Stomach (tissue), 9 donors: ENCODE data around the gene DHCR7. TPM values are rescaled to one million over a fixed set of nuclear protein-coding genes. Genes with fewer than 3 reads are reported as not detected.

Experiments used
- DNase-seq, 2 donors: peaks; one replicate each; pipeline versions ENCODE4 v3.0.0 to v3.0.0-alpha.2; 2013 to 2019
- H3K27ac ChIP-seq, 5 donors: fragments of 200-600 bp in 4 of 5; sonication (generic) in 4 of 5; one replicate each; pipeline ENCODE4 v1.5.1; 2013 to 2019; ENCODE audit warnings: mild to moderate bottlenecking in 1 of 5, moderate library complexity in 1 of 5
- H3K27me3 ChIP-seq, 3 donors: fragments of 200-600 bp; sonication (generic); one replicate each; pipeline ENCODE4 v1.5.1; 2017 to 2019; ENCODE audit warnings: mixed run types in 1 of 3
- H3K36me3 ChIP-seq, 4 donors: fragments of 200-600 bp; sonication (generic); 1 replicate in 3 of 4; 2 replicates in 1 of 4; pipeline ENCODE4 v1.5.1; 2016 to 2019
- H3K4me1 ChIP-seq, 4 donors: fragments of 200-600 bp; sonication (generic); one replicate each; pipeline ENCODE4 v1.5.1; 2016 to 2019
- H3K4me3 ChIP-seq, 4 donors: fragments of 200-600 bp; sonication (generic) in 3 of 4; one replicate each; pipeline ENCODE4 v1.5.1; 2016 to 2019; ENCODE audit warnings: mild to moderate bottlenecking in 1 of 4
- H3K9me3 ChIP-seq, 4 donors: fragments of 200-600 bp; sonication (generic); one replicate each; pipeline ENCODE4 v1.5.1; 2016 to 2019
- CTCF ChIP-seq, 7 experiments: fragments of 450-650 bp in 4 of 7; fragments of 200-600 bp in 3 of 7; sonication (generic) in 3 of 7; IDR thresholded peaks; one replicate each; pipeline ENCODE4 v1.5.1; 2016 to 2019; ENCODE audit warnings: antibody characterized with exemption in 7 of 7, control low read depth in 2 of 7, mild to moderate bottlenecking in 1 of 7
- EP300 ChIP-seq: sonication (generic); formaldehyde crosslinking; IDR thresholded peaks from one replicate; pipeline ENCODE4 v1.6.1; 2017; ENCODE audit warnings: antibody characterized with exemption
- POLR2A ChIP-seq, 4 donors: fragments of 450-650 bp; IDR thresholded peaks; one replicate each; pipeline ENCODE4 v1.6.1; 2016; ENCODE audit warnings: antibody characterized with exemption in 4 of 4, control low read depth in 2 of 4, mild to moderate bottlenecking in 1 of 4, moderate library complexity in 1 of 4
- POLR2AphosphoS5 ChIP-seq, 3 donors: sonication (generic); formaldehyde crosslinking; IDR thresholded peaks; one replicate each; pipeline ENCODE4 v1.6.1; 2016; ENCODE audit warnings: antibody characterized with exemption in 3 of 3
- WGBS, 5 donors: extraction: QIAGEN DNeasy Blood & Tissue Kit in 3 of 5; methylation state at CpG; one replicate each; pipeline versions ENCODE4 v1.1.5 to v1.1.7; 2013 to 2018; 5-methylcytosine and 5-hydroxymethylcytosine counted together
- intact Hi-C: fragments of 100-400 bp; cut with DNase I; formaldehyde crosslinking; loops from one replicate; pipeline ENCODE4 v1.15.1; 2023; ENCODE audit warnings: low total_unique reads
- polyA plus RNA-seq, 3 donors: library from polyadenylated mRNA; stranded (reverse); fragments of 200-250 nt; gene quantifications; one replicate each; pipeline ENCODE4 v1.2.3, GENCODE V29; 2013
- total RNA-seq, 5 donors: library from RNA; depleted of rRNA; stranded (reverse); fragments of >200 nt; gene quantifications; one replicate each; pipeline versions ENCODE4 v1.1.0 to v1.2.3, GENCODE V29; 2014 to 2016
- donor health status: healthy with polysubstance abuse.
- donor health status: Bipolar disorder and iron deficiency.
- donor health status: healthy.

The DHCR7 gene
- total and polyA plus RNA-seq, 8 donors, result 3.5 to 58.8 (median 15.1) TPM

- intact Hi-C loops, result no loop called here
- H3K36me3 ChIP-seq, result peaks cover 9 to 38% (median 28%) of the 10 kb centered on the region in 4 donors
- H3K9me3 ChIP-seq, result no peaks in the 10 kb centered on the region
- peak in 1 of 2 donors; percentile 41 for DNase-seq
- H3K4me1 ChIP-seq, result peaks cover 17 to 48% (median 41%) of the 10 kb centered on the region in 4 donors
- H3K27me3 ChIP-seq, result no peaks in the 10 kb centered on the region
- H3K27ac ChIP-seq, result peak overlapping the region; percentile 80 to 87 (median 84)
- WGBS, 5 donors, result 33 to 49% (median 34%) methylated on average over 9 of the region's 9 CpGs
- H3K4me3 ChIP-seq, result peak overlapping the region; percentile 68 to 74 (median 74)
- TF ChIP-seq POLR2AphosphoS5 (IDR thresholded peaks at IDR 0.05) (no peak), EP300 (no peak), CTCF (IDR thresholded peaks at IDR 0.05) (no peak), POLR2A (IDR thresholded peaks at IDR 0.05) (no peak)
These were observed 1.1 kb downstream of the DHCR7 start for GRCh38 chr11:71446942-71447688.

DNA sequence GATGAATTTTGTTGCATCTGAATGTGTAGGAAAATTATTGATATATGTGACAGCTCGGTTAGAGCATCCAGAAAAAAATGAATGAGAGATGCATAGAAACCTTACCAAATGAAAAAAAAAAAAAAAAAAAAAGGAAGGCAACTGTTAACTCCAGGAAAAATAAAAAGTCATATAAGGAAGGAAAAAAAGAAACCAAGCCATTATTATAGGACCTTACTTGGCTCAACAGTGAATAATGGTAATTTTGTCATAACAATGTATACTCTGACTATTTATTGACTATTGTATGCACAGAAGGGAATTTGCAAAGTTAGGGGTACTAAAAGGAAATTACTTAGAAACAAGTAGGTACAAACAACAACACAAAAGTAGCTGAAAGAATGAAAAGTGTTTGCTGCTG is 2.0 kb downstream of the DHCR7 start:
- Histone ChIP-seq H3K4me3 (no peak overlapping the region), H3K27me3 (no peaks in the 10 kb centered on the region), H3K27ac (no peak overlapping the region), H3K4me1 (peaks cover 17 to 39% (median 31%) of the 10 kb centered on the region in 4 donors), H3K9me3 (no peaks in the 10 kb centered on the region), H3K36me3 (peaks cover 9 to 48% (median 37%) of the 10 kb centered on the region in 4 donors)
- no peak for DNase-seq
- 81 to 100% (median 91%) methylated on average over 1 of the region's 1 CpG for WGBS, 5 donors
- intact Hi-C loops, result no loop called here
- TF ChIP-seq POLR2A (IDR thresholded peaks at IDR 0.05), result no peak
- TF ChIP-seq CTCF (IDR thresholded peaks at IDR 0.05), result no peak
- TF ChIP-seq POLR2AphosphoS5 (IDR thresholded peaks at IDR 0.05), result no peak
- TF ChIP-seq EP300, result no peak

- peaks cover 9 to 61% (median 51%) of the 10 kb centered on the region in 4 donors for H3K36me3 ChIP-seq
- no peak for DNase-seq
- no peak overlapping the region for H3K4me3 ChIP-seq
- H3K27ac ChIP-seq, result no peak overlapping the region
- H3K27me3 ChIP-seq, result no peaks in the 10 kb centered on the region
- H3K9me3 ChIP-seq, result no peaks in the 10 kb centered on the region
- intact Hi-C loops, result no loop called here
- TF ChIP-seq POLR2AphosphoS5 (IDR thresholded peaks at IDR 0.05) (no peak), EP300 (no peak), POLR2A (IDR thresholded peaks at IDR 0.05) (no peak)
- peaks cover 15 to 26% (median 24%) of the 10 kb centered on the region in 4 donors for H3K4me1 ChIP-seq
- 95 to 98% (median 96%) methylated on average over 6 of the region's 6 CpGs for WGBS, 5 donors
These were observed 3.4 kb downstream of the DHCR7 start for GRCh38 chr11:71444811-71445210.

- no peak for DNase-seq
- intact Hi-C loops, result no loop called here
- Histone ChIP-seq H3K27me3 (no peaks in the 10 kb centered on the region), H3K27ac (no peak overlapping the region), H3K36me3 (peaks cover 9 to 70% (median 60%) of the 10 kb centered on the region in 4 donors), H3K4me3 (no peak overlapping the region), H3K9me3 (no peaks in the 10 kb centered on the region), H3K4me1 (peaks cover 6 to 17% (median 14%) of the 10 kb centered on the region in 4 donors)
- WGBS, 5 donors, result 94 to 97% (median 96%) methylated on average over 15 to 20 of the region's 20 CpGs
- TF ChIP-seq POLR2A (IDR thresholded peaks at IDR 0.05) (no peak), CTCF (IDR thresholded peaks at IDR 0.05) (no peak), POLR2AphosphoS5 (IDR thresholded peaks at IDR 0.05) (no peak)
These were observed 4.3 kb downstream of the DHCR7 start for GRCh38 chr11:71443736-71444445.
